Astrocyte (in vitro differentiated cells and primary cell): Measurements from ENCODE around the gene MARCOL.

Experiments used
- EZH2 ChIP-seq: IDR thresholded peaks from 2 replicates; pipeline ENCODE4 v1.6.1; 2012; ENCODE audit warnings: mild to moderate bottlenecking, low read length, inconsistent platforms; ENCODE audit not compliant: insufficient read depth
- TF ChIP-seq, protein P1 (sequence below): IDR thresholded peaks from 2 replicates; pipeline ENCODE4 v1.5.1; 2011; ENCODE audit warnings: low read depth, mild to moderate bottlenecking, inconsistent platforms, low read length, moderate library complexity; ENCODE audit not compliant: insufficient read depth

- TF ChIP-seq, protein P1, sequence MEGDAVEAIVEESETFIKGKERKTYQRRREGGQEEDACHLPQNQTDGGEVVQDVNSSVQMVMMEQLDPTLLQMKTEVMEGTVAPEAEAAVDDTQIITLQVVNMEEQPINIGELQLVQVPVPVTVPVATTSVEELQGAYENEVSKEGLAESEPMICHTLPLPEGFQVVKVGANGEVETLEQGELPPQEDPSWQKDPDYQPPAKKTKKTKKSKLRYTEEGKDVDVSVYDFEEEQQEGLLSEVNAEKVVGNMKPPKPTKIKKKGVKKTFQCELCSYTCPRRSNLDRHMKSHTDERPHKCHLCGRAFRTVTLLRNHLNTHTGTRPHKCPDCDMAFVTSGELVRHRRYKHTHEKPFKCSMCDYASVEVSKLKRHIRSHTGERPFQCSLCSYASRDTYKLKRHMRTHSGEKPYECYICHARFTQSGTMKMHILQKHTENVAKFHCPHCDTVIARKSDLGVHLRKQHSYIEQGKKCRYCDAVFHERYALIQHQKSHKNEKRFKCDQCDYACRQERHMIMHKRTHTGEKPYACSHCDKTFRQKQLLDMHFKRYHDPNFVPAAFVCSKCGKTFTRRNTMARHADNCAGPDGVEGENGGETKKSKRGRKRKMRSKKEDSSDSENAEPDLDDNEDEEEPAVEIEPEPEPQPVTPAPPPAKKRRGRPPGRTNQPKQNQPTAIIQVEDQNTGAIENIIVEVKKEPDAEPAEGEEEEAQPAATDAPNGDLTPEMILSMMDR = no peak
- no peak for TF ChIP-seq EZH2
Observed at GRCh38 chr5:148228392-148228984, 9.8 kb upstream of the MARCOL start.
